Fibroblast of mammary gland (primary cell): ENCODE measurements around the gene SLC2A1.

Experiments used
- DNase-seq: peaks from one replicate; pipeline ENCODE4 v3.0.0-alpha.2; 2010; ENCODE audit warnings: low read depth
- H3K4me3 ChIP-seq: 2 replicates; pipeline ENCODE4 v1.5.1; 2011; ENCODE audit warnings: low read depth, mild to moderate bottlenecking, low read length, moderate library complexity; ENCODE audit not compliant: control insufficient read depth
- TF ChIP-seq, protein P1 (sequence below): conservative IDR thresholded peaks from 2 replicates; pipeline ENCODE4 v1.5.1; 2011; ENCODE audit warnings: low read depth, low read length, inconsistent platforms; ENCODE audit not compliant: control insufficient read depth, insufficient read depth

SLC2A1 gene

DNA sequence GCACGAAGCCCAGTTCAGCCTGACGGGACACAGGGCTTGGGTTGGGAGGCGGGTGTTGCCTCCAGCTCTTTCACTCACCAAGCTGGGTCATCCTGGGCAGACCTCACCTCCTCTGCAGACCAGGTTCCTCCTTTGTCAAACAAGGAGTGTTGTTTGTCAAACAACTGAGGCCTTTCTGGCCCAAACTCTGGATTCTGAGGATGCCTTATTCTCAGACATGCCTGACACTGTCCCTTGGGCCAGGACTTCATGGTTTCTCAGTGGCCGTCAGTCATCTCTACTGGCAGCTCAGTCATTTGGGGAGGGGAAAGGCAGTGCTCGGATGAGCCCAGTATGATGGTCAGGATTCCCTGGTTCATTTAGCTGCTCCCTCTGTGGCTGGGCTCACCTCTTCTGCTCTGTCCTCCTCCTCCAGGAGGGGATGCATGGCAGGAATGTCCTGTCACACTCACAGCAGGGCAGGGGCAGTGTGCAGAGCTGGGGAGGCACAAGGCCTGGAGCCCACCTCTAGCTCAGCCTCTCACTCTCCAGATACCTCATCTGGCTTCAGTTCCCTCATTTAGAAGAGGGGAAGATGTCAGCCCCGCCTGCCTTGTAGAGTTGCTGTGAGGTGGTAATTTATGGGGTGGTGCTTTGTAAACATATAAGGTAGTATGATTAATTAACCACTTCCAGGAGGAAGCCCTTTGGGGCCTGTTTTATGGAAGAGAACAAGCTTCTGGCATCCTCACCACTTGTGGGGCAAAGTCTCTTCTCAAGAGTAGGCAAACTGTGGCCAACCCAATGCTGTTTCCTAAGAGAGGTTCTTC lies 20.6 kb downstream of the SLC2A1 start:
- no peak overlapping the region for H3K4me3 ChIP-seq
- no peak for DNase-seq
- TF ChIP-seq, protein P1, sequence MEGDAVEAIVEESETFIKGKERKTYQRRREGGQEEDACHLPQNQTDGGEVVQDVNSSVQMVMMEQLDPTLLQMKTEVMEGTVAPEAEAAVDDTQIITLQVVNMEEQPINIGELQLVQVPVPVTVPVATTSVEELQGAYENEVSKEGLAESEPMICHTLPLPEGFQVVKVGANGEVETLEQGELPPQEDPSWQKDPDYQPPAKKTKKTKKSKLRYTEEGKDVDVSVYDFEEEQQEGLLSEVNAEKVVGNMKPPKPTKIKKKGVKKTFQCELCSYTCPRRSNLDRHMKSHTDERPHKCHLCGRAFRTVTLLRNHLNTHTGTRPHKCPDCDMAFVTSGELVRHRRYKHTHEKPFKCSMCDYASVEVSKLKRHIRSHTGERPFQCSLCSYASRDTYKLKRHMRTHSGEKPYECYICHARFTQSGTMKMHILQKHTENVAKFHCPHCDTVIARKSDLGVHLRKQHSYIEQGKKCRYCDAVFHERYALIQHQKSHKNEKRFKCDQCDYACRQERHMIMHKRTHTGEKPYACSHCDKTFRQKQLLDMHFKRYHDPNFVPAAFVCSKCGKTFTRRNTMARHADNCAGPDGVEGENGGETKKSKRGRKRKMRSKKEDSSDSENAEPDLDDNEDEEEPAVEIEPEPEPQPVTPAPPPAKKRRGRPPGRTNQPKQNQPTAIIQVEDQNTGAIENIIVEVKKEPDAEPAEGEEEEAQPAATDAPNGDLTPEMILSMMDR = no peak

DNA sequence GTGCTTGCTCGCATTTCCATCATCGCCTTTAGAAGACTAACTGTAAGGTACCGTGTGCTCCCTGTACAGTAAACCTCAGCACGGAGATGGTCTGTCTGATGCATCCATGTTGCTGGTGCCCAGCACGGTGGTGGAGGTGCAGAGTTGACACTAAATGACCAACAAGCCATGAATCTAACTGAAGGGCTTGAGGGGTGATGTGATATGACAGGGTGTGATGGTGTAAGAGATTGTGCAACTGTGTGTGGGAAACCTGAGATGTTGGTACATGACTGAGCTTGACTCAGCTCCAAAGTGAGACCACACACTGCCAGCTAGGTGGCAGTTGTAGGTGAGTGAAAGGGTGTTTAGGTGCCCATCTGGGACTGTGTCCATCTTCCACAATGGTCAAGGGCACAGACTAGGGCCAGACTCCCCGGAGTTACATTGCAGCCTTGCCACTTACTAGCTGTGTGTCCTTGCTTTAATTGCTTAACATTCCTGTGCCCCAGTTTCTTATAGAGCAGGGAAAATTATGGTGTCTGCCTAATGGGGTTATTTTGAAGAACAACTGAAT lies 21.4 kb downstream of the SLC2A1 start:
- TF ChIP-seq, protein P1 = no peak
- DNase-seq = peak; percentile 86
- no peak overlapping the region for H3K4me3 ChIP-seq

DNA sequence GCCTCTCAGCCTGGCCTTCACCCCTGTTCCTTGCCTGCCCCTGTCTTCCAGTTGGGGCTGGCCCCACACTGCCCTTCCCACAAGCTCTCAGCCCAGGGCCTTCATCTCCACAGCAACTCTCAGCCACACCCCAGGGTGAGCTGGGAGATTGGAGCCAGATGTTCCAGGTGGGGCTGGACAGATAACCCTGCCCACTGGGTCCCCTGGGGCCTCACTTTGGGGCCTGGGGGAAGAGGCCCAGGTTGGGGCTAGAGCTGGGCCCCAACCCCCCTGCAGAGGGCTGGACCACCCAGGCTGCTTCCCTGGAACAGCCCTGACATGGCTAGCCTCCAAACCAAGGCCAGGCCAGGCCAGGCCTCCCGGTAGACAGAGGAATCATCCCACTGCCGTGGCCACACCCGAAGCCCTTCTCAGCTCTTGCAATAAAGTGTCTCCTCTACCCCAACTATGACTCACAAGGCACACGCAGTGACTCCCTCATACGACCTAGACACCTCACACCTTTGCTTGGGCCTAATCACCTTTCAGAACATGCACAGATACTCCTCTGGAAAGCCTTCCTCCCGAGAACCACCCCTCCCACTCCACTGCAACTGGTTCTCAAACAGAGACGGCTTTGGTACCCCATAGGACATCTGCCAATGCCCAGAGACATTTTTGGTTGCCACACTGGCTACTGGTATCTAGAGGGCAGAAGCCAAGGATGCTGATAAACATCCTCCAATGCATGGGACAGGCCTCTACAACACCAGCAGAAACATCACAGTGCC lies 22.2 kb downstream of the SLC2A1 start:
- H3K4me3 ChIP-seq = no peak overlapping the region
- TF ChIP-seq, protein P1 = no peak
- DNase-seq = peak; percentile 90

DNA sequence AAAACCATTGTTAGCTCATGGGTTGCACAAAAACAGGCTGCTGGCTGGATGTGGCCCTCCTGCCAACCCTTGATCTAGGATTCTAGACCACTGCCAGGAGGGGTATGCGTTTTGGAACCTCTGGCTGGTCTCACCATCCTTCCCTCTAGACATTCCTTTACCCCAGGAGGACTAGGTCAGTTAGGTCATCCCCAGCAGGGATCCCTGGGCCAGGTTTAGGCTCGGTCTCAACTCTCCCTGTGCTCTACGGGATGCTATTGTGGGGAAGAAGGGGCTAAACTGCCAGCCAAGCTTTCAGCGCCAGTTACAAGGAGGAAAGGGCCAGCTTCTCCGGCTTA lies 22.7 kb downstream of the SLC2A1 start:
- no peak for DNase-seq
- TF ChIP-seq, protein P1 = no peak
- H3K4me3 ChIP-seq = no peak overlapping the region

DNA sequence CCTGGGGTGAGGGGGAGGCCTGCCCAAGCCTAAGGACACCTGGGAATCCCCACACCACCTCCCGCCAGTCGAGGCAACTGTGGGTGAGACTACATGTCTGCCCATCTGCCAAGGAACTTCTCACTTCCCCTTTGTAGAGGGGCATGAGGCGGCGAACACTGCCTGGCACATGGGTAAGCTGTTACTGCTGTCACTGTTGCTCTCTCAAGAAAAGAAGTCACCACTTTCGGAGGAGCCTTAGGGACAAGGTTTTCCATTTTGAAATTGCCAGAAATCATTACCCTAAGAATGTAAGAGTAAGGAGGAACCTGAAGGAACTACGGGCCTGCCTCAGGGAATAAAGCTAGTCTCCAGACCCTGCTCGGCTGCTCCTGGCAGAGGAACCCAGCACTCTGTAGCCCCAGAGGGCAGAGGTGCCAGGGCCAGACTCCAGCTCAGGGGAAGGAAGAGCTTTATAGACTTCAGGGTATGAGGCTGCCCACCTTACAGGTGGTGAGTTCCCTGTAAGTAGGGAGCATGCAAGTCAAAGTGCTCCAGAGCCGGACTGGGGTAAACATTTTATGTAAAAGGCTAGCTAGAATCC lies 23.3 kb downstream of the SLC2A1 start:
- TF ChIP-seq, protein P1 = no peak
- H3K4me3 ChIP-seq = no peak overlapping the region
- no peak for DNase-seq

DNA sequence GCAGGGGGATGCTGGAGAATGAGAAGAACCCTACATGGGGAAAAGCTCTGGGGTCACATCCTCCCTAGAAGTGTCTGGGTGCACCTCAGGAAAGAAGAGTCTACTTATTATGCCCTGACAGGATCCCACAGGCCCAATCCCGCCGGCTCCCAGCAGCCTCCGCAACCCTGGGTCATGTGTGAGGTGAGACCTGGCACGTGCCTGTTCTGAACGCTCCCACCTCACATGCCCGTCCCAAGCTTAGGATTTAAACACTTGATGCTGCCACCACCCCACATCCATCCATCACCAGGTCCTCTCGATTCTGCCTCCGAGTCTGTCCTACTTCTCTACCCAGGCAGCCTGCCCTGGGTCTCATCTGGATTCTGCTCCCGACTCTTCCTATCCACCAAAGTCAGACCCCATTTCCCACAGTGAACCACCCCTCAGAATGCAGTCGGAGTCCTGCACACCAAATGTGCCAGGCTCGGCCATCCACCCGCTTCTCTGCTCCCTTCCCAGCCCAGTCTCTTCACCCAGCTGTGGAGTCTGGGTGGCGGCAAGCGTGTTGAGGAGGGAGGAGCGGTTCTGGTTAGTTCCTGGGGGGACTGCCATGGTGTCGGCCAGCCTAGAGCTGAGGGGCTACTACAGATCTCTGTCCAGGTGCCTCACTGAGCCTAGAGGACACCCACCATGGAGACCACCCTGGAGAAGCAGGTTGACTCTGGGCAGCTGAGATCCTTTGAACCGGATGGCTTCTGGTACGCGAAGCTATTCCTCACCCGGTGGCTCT lies 23.9 kb downstream of the SLC2A1 start:
- DNase-seq = no peak
- TF ChIP-seq, protein P1 = no peak
- no peak overlapping the region for H3K4me3 ChIP-seq
